GM18507 (cell line): ENCODE measurements around the gene NOTUM.
"Not testable (repeated sequence)": the region's sequence is repeated elsewhere in the genome, so short reads cannot be mapped to it uniquely, and the experiment has no call there.

Experiments
- DNase-seq: peaks from one replicate; pipeline ENCODE4 v3.0.0; 2011; ENCODE audit warnings: low read depth; ENCODE audit not compliant: insufficient read length; ENCODE audit errors: extremely low spot score
- FAIRE-seq: peaks from 2 replicates; lab custom pipeline; 2011; peaks lifted over from hg19 to GRCh38; lab: Jason Lieb, UNC

The NOTUM gene

GRCh38 chr17:81998212-81998611 is 37.2 kb upstream of the NOTUM start:
- DNase-seq (no peak), FAIRE-seq (no peak)

- no peak for DNase-seq
- no peak for FAIRE-seq
Observed at GRCh38 chr17:81996757-81997441, 35.9 kb upstream of the NOTUM start.

GRCh38 chr17:81996232-81996756 is 35.3 kb upstream of the NOTUM start:
- DNase-seq (no peak), FAIRE-seq (no peak)

- DNase-seq: no peak
- no peak for FAIRE-seq
Observed at GRCh38 chr17:81995463-81996231, 34.7 kb upstream of the NOTUM start.

GRCh38 chr17:81994593-81995462 is 33.8 kb upstream of the NOTUM start:
- no peak for FAIRE-seq
- DNase-seq: no peak

GRCh38 chr17:81993729-81994592 is 33.0 kb upstream of the NOTUM start:
- DNase-seq: no peak
- FAIRE-seq: no peak

GRCh38 chr17:81992306-81993102 is 31.5 kb upstream of the NOTUM start:
- FAIRE-seq (no peak), DNase-seq (no peak)

GRCh38 chr17:81991684-81992305 is 30.8 kb upstream of the NOTUM start:
- no peak for FAIRE-seq
- DNase-seq: no peak

- no peak for FAIRE-seq
- DNase-seq: no peak
Observed at GRCh38 chr17:81990836-81991683, 30.1 kb upstream of the NOTUM start.

GRCh38 chr17:81987161-81987770 is 26.3 kb upstream of the NOTUM start:
- FAIRE-seq: no peak
- DNase-seq: no peak

GRCh38 chr17:81986606-81987005 is 25.6 kb upstream of the NOTUM start:
- DNase-seq: no peak
- no peak for FAIRE-seq

- DNase-seq (no peak), FAIRE-seq (no peak)
Observed at GRCh38 chr17:81984773-81985410, 23.9 kb upstream of the NOTUM start.

GRCh38 chr17:81983639-81984373 is 22.8 kb upstream of the NOTUM start:
- no peak for FAIRE-seq
- DNase-seq: no peak

GRCh38 chr17:81983011-81983638 is 22.1 kb upstream of the NOTUM start:
- FAIRE-seq: no peak
- no peak for DNase-seq

GRCh38 chr17:81981511-81981910 is 20.5 kb upstream of the NOTUM start:
- not testable (repeated sequence) for FAIRE-seq, DNase-seq
